ENCODE data around the gene KLHL29.

Gene KLHL29

GRCh38 chr2:23497536-23497935 is 112.6 kb downstream of the KLHL29 start:
- no peak for DNase-seq

- no peak for DNase-seq
Observed at GRCh38 chr2:23498943-23499342, 114.0 kb downstream of the KLHL29 start.

- no peak for DNase-seq
Observed at GRCh38 chr2:23499439-23499838, 114.5 kb downstream of the KLHL29 start.

GRCh38 chr2:23500836-23501235 is 115.9 kb downstream of the KLHL29 start:
- no peak for DNase-seq

GRCh38 chr2:23502096-23502495 is 117.1 kb downstream of the KLHL29 start:
- no peak for DNase-seq

- DNase-seq: no peak
Observed at GRCh38 chr2:23503097-23503496, 118.1 kb downstream of the KLHL29 start.

GRCh38 chr2:23503682-23504081 is 118.7 kb downstream of the KLHL29 start:
- DNase-seq: no peak

GRCh38 chr2:23504591-23504990 is 119.6 kb downstream of the KLHL29 start:
- no peak for DNase-seq

- DNase-seq: no peak
Observed at GRCh38 chr2:23505218-23505983, 120.4 kb downstream of the KLHL29 start.

- no peak for DNase-seq
Observed at GRCh38 chr2:23505984-23506380, 121.0 kb downstream of the KLHL29 start.

- DNase-seq: no peak
Observed at GRCh38 chr2:23506531-23507266, 121.7 kb downstream of the KLHL29 start.

GRCh38 chr2:23507267-23508065 is 122.5 kb downstream of the KLHL29 start:
- no peak for DNase-seq

- DNase-seq: no peak
Observed at GRCh38 chr2:23508066-23508390, 123.0 kb downstream of the KLHL29 start.

GRCh38 chr2:23509103-23509502 is 124.1 kb downstream of the KLHL29 start:
- no peak for DNase-seq

- DNase-seq: no peak
Observed at GRCh38 chr2:23509596-23510292, 124.8 kb downstream of the KLHL29 start.

GRCh38 chr2:23510471-23510870 is 125.5 kb downstream of the KLHL29 start:
- DNase-seq: peak in 1 of 2 experiments; percentile 28

GRCh38 chr2:23512778-23513177 is 127.8 kb downstream of the KLHL29 start:
- DNase-seq: no peak

GRCh38 chr2:23513245-23513871 is 128.4 kb downstream of the KLHL29 start:
- no peak for DNase-seq

- no peak for DNase-seq
Observed at GRCh38 chr2:23513872-23514793, 129.2 kb downstream of the KLHL29 start.

- no peak for DNase-seq
Observed at GRCh38 chr2:23516520-23517256, 131.7 kb downstream of the KLHL29 start.

Data from NCI-H2081 (cell line).